ENCODE results near the gene JPH2.

JPH2 gene

GRCh38 chr20:44095831-44096230 is 91.2 kb downstream of the JPH2 start:
- no peak for DNase-seq

DNA sequence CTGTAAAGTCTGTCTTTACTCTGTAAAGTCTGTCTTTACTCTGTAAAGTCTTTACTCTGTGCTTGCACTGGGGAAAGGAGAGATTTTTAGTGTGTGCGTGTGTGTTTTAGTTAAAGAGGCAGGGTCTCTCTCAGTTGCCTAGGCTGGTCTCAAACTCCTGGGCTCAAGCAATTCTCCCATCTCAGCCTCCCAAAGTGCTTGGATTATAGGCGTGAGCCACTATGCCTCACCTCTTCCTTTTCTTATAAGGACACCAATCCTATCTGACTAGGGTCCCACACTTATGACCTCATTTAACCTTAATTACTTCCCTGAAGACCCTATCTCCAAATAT is 93.8 kb downstream of the JPH2 start:
- no peak for DNase-seq

DNA sequence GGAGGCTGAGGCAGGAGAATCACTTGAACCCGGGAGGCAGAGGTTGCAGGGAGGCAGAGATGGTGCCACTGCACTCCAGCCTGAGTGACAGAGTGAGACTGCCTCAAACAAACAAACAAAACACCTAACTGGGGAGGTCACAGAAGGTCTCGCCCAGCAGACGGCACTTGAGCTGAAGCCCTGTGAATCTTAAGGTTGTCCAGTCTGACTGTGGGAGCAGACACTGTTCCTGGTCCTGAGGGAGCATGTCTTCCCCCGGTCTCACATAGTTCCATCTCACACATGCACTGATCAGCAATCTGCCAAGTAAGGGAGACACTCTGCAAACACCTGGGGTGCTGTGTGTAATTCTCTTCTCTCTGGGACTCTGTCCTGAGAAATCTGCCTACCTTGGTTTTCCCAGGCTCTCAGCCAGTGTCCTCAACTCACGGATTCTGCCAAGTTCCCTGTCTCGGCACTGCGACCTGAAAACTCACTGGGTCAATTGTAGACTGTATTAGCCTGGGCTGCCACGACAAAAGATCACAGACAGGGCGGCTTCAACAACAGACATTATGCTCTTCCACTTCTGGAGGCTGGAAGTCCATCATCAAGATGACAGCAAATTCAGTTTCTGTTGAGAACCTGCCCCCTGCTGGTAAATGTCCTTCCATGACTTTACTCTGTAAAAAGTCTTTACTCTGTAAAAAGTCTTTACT is 94.3 kb downstream of the JPH2 start:
- peak; percentile 21 for DNase-seq

DNA sequence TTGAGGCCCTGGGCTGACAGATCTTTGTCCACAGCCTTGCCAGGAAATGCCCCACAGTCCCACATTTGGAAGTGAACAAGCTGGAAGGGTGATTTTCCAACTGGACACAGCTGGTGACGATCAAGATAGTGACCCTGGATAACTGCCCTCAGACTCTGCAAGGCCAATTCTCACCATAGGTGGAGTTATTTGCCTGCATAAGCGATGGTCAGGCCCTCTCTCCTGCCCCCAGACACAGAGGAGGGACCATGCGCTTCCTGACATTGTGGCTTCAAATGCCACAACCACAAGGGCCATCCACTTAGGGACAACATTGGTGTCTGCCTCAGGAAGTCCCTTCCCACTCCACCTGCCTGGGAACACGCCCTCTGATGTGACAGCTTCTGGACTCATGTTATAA is 96.0 kb downstream of the JPH2 start:
- no peak for DNase-seq

- DNase-seq = no peak
Measured at GRCh38 chr20:44089987-44090674, 96.9 kb downstream of the JPH2 start.

- DNase-seq = no peak
Measured at GRCh38 chr20:44087857-44088120, 99.2 kb downstream of the JPH2 start.

DNA sequence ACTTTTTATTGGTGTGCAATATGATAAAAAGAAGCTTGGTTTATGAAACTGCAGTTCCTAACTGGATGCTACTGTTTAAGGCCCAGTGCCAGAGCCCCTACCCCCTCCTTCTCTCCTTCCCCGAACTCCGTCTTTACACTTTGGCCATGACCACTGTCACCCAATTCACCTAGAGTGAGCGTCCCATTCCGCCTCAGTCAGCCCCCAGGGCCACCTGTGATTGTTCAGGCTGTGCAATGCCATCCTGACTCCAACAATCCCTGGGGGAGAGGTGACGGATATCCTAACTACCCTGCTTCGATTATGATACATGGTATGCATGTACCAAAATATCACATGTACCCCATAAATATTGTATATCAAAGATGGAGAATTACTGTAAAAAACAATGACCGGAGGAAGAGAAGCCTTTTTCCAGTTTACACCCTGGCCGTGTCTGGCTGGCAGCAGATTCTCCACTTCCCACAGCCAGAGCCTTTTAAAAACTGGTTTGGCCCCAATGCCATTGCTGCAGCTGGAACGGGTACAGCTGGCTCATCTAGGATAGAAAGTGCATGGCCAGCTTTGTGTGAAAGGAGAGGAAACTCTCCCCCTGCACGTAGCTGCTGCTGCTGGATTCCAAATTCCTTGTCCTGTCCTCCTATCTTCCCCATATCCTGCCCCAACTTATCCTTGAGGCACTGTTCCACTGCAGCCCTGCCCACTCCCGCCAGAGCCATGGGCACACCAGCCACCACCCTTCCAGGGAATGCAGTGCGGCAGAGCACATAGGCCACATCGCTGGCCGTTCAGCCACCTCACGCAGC is 99.7 kb downstream of the JPH2 start:
- no peak for DNase-seq

DNA sequence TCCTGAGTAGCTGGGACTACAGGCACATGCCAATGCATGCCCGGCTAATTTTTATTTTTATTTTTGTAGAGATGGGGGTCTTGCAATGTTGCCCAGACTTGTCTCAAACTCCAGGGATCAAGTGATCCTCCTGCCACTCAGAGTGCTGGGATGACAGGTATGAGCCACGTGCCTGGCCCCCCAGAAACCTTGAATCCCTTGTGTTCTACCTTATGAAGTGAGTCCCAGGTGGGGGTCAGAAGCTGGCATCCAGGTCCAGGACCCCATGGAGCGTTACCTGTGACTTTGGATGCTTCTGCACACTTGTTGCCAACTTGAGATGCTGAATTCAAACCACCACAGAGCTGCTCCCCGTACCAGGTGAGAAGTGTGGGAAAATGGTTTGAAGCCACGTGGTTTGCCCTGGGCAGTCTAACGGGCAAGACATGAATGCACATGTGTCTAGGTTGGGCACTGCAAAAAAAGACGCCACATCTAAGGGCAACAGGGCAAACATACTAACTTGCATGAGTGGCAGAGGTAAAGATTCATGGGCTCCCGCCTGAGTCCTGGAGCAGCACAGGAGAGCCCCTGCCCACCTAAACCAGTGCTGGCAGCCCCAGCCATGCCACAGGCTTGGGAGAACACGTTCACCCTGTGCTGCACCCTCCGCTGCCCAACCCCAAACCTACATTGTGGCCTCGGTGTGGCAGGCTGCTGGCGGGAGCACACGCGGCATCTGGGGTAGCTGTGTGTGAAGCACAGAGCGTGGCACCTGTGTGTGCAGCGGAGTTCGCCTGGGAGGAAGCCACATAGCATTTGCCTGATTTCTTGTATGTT is 101.2 kb downstream of the JPH2 start:
- DNase-seq = no peak

DNA sequence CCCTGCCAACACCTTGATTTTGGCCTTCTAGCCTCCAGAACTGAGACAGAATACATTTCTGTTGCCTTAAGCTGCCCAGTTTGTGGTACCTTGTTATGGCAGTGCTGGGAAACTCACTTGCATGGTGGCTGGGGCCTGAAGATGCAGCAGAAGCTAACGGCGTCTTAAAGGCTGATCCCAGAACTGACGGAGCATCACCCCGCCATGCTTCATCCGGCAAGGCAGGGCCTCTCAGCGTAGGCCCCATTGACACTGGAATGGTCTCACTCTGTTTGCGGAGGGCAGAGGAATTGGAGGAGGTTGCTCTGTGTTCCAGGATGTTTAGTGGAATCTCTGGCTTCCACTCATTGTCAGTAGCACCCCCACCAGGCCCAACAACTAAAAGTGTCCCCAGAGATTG is 102.1 kb downstream of the JPH2 start:
- no peak for DNase-seq

DNA sequence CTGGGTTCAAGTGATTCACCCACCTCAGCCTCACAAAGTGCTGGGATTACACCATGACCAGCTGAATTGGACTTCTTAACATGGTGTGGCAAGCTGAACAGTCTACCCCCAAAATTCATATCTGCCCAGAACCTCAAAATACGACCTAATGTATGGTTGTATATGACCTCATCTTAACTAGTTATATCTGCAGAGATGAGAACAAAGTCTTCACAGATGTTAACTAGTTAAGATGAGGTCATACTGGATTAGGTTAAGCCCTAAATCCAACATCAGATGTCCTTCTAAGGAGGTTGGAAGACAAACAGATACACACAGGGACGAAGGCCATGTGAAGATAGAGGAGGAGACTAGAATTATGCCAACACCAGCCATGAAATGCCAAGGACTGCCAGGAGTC is 102.5 kb downstream of the JPH2 start:
- DNase-seq = no peak

DNA sequence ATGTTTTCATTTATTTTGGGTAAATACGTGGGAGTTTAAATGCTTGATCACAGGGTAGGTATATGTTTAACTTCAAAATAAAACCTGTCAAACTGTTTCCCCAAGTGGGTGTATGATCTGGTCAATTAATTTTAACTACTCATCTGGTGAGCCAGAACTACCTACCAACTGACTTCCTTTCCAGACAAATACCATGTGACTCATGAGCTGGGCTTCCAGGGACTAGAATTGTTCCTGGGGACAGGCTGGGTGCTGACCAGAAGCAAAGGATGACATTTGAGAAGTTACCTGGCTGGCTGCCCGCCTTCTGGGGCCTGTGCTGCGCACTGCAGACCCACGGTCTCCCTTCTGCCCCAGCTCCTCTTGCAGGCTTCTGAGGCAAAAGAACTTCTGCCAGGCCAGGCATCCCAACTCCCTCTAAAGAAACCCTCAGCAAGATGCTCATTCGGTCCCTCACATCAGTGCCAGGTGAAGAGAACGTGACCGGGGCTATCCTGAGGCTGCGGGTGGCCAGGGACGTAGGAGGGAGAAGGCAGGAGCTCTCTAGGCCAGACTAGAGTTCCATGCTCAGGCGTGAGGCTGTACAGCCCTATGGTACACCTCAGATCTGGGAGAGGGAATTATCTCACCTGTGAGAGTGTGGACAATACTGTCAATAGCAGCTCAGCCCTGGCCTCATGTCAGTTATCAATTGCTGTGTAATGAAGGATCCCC is 103.6 kb downstream of the JPH2 start:
- no peak for DNase-seq

DNA sequence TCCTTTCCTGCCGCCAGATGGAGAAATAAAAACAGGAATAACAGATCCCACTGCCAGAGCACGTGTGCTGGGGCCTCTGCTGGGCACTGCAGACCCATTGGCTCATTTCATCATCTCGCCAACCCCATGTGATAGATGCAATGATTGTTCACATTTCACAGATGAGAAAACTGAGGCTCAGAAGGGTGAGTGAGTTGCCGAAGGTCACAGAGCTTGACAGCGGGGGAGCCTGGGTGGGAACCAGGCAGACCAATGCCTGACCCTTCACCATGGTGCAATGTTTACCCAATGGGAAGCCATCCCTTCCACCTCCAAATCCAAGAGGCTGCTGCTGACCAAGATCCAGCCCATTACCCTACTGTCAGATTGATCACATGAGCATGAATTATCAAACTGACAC is 105.1 kb downstream of the JPH2 start:
- DNase-seq = no peak

GRCh38 chr20:44081476-44081875 is 105.5 kb downstream of the JPH2 start:
- DNase-seq = no peak

- DNase-seq = peak; percentile 72
Measured at GRCh38 chr20:44080646-44081267, 106.2 kb downstream of the JPH2 start.

DNA sequence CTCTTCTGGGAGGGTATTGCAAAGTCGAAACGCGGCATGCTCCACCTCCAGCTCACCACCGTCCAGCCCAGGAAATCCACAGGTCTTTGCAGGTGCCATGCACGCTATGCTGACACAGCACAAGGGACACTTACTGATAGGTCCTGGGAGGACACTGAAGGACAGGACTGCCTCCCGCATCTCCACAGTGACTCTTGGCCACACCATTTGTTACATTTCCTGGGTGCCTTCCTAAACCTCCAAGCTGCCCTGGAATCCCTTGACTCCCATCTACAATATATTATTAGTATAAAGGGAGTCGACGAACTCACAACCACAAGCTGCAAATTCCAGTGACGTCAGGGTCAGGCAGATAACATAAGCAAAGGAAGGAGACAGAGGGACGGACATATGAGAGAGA is 106.9 kb downstream of the JPH2 start:
- DNase-seq = no peak

GRCh38 chr20:44079291-44079690 is 107.7 kb downstream of the JPH2 start:
- DNase-seq = no peak

- no peak for DNase-seq
Measured at GRCh38 chr20:44075950-44076232, 111.1 kb downstream of the JPH2 start.

DNA sequence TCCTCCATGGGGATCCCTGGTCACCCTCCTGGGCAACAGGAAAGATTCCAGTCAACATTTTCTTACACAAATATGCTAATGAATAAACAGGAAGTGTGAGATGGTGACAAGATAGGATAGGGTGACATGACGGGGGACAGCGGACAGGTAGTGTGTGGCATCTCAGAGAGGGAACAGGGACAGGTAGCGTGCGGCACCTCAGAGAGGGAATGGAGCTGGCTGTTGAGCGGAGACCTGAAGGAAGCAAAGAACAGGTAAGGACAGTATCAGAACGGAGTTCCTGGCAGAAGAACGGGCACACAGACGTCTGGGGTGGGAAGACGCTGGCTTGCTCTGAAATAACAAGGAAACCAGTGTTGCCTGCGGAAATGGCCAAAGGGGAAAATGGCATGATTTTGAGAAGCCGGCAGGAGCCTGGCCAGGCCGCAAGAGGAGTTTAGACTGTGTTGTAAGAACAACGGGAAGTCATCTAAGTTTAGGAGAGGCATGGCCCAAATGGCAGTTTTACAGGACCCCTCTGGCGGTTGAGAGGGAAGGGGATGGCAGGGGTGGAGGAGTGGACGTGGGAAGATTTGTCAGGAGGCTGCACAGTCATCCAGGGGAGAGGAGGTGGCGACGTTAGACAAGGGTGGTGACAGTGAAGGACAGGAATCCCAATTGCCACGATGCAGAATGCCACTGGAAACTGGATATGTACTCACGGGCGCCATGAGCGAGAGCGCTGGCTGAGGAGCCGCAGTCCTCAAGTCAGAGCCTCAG is 111.6 kb downstream of the JPH2 start:
- DNase-seq = no peak

- no peak for DNase-seq
Measured at GRCh38 chr20:44074252-44075151, 112.5 kb downstream of the JPH2 start.

GRCh38 chr20:44073675-44074071 is 113.3 kb downstream of the JPH2 start:
- DNase-seq = no peak

Data from central memory CD4-positive, alpha-beta T cell (primary cell).